OCI-LY1 (cell line): ENCODE data around the gene TIGIT.

Experiments used
- H2AFZ ChIP-seq: fragments of 200-600 bp; sonication (generic), shearing (Covaris generic); 2 replicates; pipeline ENCODE4 v1.6.0; 2014; ENCODE audit warnings: antibody characterized with exemption, mild to moderate bottlenecking, low read length
- H3F3A ChIP-seq: fragments of 200-600 bp; sonication (generic), shearing (Covaris generic); 2 replicates; pipeline ENCODE4 v1.6.0; 2014; ENCODE audit warnings: mild to moderate bottlenecking, antibody characterized with exemption, low read length, moderate library complexity; ENCODE audit not compliant: insufficient read depth
- H3K27ac ChIP-seq: fragments of 200-600 bp; sonication (generic); 2 replicates; pipeline ENCODE4 v1.5.1; 2014; ENCODE audit warnings: low read length, mixed run types, mild to moderate bottlenecking, low read depth; ENCODE audit not compliant: poor library complexity, severe bottlenecking
- H3K27me3 ChIP-seq: fragments of 200-600 bp; sonication (generic); 2 replicates; pipeline ENCODE4 v1.6.0; 2014; ENCODE audit warnings: antibody characterized with exemption, mild to moderate bottlenecking, low read length, moderate library complexity; ENCODE audit not compliant: insufficient read depth
- H3K36me3 ChIP-seq: fragments of 200-600 bp; sonication (generic); 2 replicates; pipeline ENCODE4 v1.6.1; 2014; ENCODE audit warnings: mild to moderate bottlenecking, antibody characterized with exemption, low read length, moderate library complexity, mixed read lengths; ENCODE audit not compliant: insufficient read depth
- H3K4me1 ChIP-seq: fragments of 200-600 bp; sonication (generic); 2 replicates; pipeline ENCODE4 v1.5.1; 2014; ENCODE audit warnings: mild to moderate bottlenecking, low read length, moderate library complexity; ENCODE audit not compliant: insufficient read depth, severe bottlenecking
- H3K4me2 ChIP-seq: fragments of 200-600 bp; sonication (generic), shearing (Covaris generic); 2 replicates; pipeline ENCODE4 v1.6.1; 2014; ENCODE audit warnings: low read length
- H3K4me3 ChIP-seq: fragments of 200-600 bp; sonication (generic); 2 replicates; pipeline ENCODE4 v1.5.1; 2014; ENCODE audit warnings: low read length, low read depth, mild to moderate bottlenecking, mixed read lengths; ENCODE audit not compliant: poor library complexity, severe bottlenecking
- H3K79me2 ChIP-seq: fragments of 200-600 bp; shearing (Covaris generic); 2 replicates; pipeline ENCODE4 v1.6.1; 2016; ENCODE audit warnings: mixed run types, low read length, mixed read lengths; ENCODE audit not compliant: insufficient read depth
- H3K9ac ChIP-seq: fragments of 200-600 bp; sonication (generic), shearing (Covaris generic); 2 replicates; pipeline ENCODE4 v1.6.1; 2014; ENCODE audit warnings: mild to moderate bottlenecking, low read length, mixed read lengths
- H3K9me2 ChIP-seq: fragments of 200-600 bp; sonication (generic), shearing (Covaris generic); 2 replicates; pipeline ENCODE4 v1.6.1; 2014; ENCODE audit warnings: low read depth, mild to moderate bottlenecking, low read length, mixed read lengths
- H3K9me3 ChIP-seq: fragments of 200-600 bp; shearing (Covaris generic); 2 replicates; pipeline ENCODE4 v1.6.1; 2014; ENCODE audit warnings: low read length, mixed read lengths
- H4K20me1 ChIP-seq: fragments of 200-600 bp; sonication (generic), shearing (Covaris generic); 2 replicates; pipeline ENCODE4 v1.6.0; 2016; ENCODE audit warnings: mild to moderate bottlenecking, low read length; ENCODE audit not compliant: insufficient read depth
- CTCF ChIP-seq: fragments of 200-600 bp; sonication (generic), shearing (Covaris generic); IDR thresholded peaks from 2 replicates; pipeline ENCODE4 v1.5.1; 2017; ENCODE audit warnings: mild to moderate bottlenecking, antibody characterized with exemption, low read length, moderate library complexity, mixed read lengths
- EZH2 ChIP-seq: fragments of 200-600 bp; sonication (generic), shearing (Covaris generic); IDR thresholded peaks from 2 replicates; pipeline ENCODE4 v1.8.0; 2017; ENCODE audit warnings: borderline replicate concordance, mixed run types, mild to moderate bottlenecking, antibody characterized with exemption, low read length, moderate library complexity, mixed read lengths

Gene TIGIT

GRCh38 chr3:114319453-114319852 lies 25.6 kb downstream of the TIGIT start:
- no peak overlapping the region for H3K4me3 ChIP-seq
- H3K79me2 ChIP-seq: no peaks in the 10 kb centered on the region
- H2AFZ ChIP-seq: no peak overlapping the region
- H4K20me1 ChIP-seq: no peaks in the 10 kb centered on the region
- TF ChIP-seq CTCF: no peak
- TF ChIP-seq EZH2: no peak
- H3K27ac ChIP-seq: no peak overlapping the region
- no peak overlapping the region for H3K4me2 ChIP-seq
- no peak overlapping the region for H3K9ac ChIP-seq
- H3K4me1 ChIP-seq: no peaks in the 10 kb centered on the region
- H3F3A ChIP-seq: no peaks in the 10 kb centered on the region
- H3K9me2 ChIP-seq: no peaks in the 10 kb centered on the region
- H3K9me3 ChIP-seq: no peaks in the 10 kb centered on the region
- H3K36me3 ChIP-seq: no peaks in the 10 kb centered on the region
- no peaks in the 10 kb centered on the region for H3K27me3 ChIP-seq

- no peak overlapping the region for H2AFZ ChIP-seq
- H3F3A ChIP-seq: no peaks in the 10 kb centered on the region
- no peak overlapping the region for H3K4me3 ChIP-seq
- H3K36me3 ChIP-seq: no peaks in the 10 kb centered on the region
- H3K9ac ChIP-seq: no peak overlapping the region
- H3K9me3 ChIP-seq: no peaks in the 10 kb centered on the region
- TF ChIP-seq EZH2: no peak
- no peak for TF ChIP-seq CTCF
- H3K79me2 ChIP-seq: no peaks in the 10 kb centered on the region
- H3K27ac ChIP-seq: no peak overlapping the region
- no peaks in the 10 kb centered on the region for H3K4me1 ChIP-seq
- H3K4me2 ChIP-seq: no peak overlapping the region
- no peaks in the 10 kb centered on the region for H3K27me3 ChIP-seq
- no peaks in the 10 kb centered on the region for H4K20me1 ChIP-seq
- no peaks in the 10 kb centered on the region for H3K9me2 ChIP-seq
Observed at GRCh38 chr3:114320246-114320645, 26.4 kb downstream of the TIGIT start.

GRCh38 chr3:114323546-114324254 lies 29.9 kb downstream of the TIGIT start:
- no peaks in the 10 kb centered on the region for H3K4me1 ChIP-seq
- no peaks in the 10 kb centered on the region for H3K36me3 ChIP-seq
- no peaks in the 10 kb centered on the region for H3F3A ChIP-seq
- H3K9me2 ChIP-seq: no peaks in the 10 kb centered on the region
- no peaks in the 10 kb centered on the region for H4K20me1 ChIP-seq
- no peaks in the 10 kb centered on the region for H3K9me3 ChIP-seq
- no peaks in the 10 kb centered on the region for H3K79me2 ChIP-seq
- TF ChIP-seq EZH2 (no peak), CTCF (no peak)
- no peak overlapping the region for H2AFZ ChIP-seq
- H3K4me3 ChIP-seq: no peak overlapping the region
- no peak overlapping the region for H3K9ac ChIP-seq
- H3K27me3 ChIP-seq: no peaks in the 10 kb centered on the region
- no peak overlapping the region for H3K4me2 ChIP-seq
- no peak overlapping the region for H3K27ac ChIP-seq
